ENCODE data around the gene OTP.

OTP gene

GRCh38 chr5:77637998-77638762, at the start of gene OTP:
TSS of gene OTP (minus strand) at chr5:77638713. CDS start at chr5:77638549, 164 bp downstream.
- no peak for DNase-seq

- no peak for DNase-seq
These were observed 44.7 kb upstream of the OTP start for GRCh38 chr5:77683171-77683732.

GRCh38 chr5:77670526-77670925, 32.0 kb upstream of the OTP start:
- no peak for DNase-seq

GRCh38 chr5:77669677-77670076, 31.2 kb upstream of the OTP start:
- no peak for DNase-seq

- DNase-seq = no peak
These were observed 24.8 kb upstream of the OTP start for GRCh38 chr5:77663090-77663863.

GRCh38 chr5:77662635-77663034, 24.1 kb upstream of the OTP start:
- no peak for DNase-seq

- no peak for DNase-seq
These were observed 20.1 kb upstream of the OTP start for GRCh38 chr5:77658662-77659061.

- no peak for DNase-seq
These were observed 12.8 kb upstream of the OTP start for GRCh38 chr5:77651343-77651742.

GRCh38 chr5:77650686-77651085, 12.2 kb upstream of the OTP start:
- no peak for DNase-seq

GRCh38 chr5:77649776-77650175, 11.3 kb upstream of the OTP start:
- no peak for DNase-seq

GRCh38 chr5:77645995-77646639, 7.6 kb upstream of the OTP start:
- DNase-seq = no peak

GRCh38 chr5:77645158-77645994, 6.9 kb upstream of the OTP start:
- peak; percentile 24 for DNase-seq

- DNase-seq = no peak
These were observed 6.1 kb upstream of the OTP start for GRCh38 chr5:77644371-77645157.

- DNase-seq = no peak
These were observed 5.3 kb upstream of the OTP start for GRCh38 chr5:77643654-77644370.

GRCh38 chr5:77642738-77643653, 4.5 kb upstream of the OTP start:
- DNase-seq = no peak

- DNase-seq = no peak
These were observed 3.6 kb upstream of the OTP start for GRCh38 chr5:77641963-77642737.

GRCh38 chr5:77641397-77641943, 3.0 kb upstream of the OTP start:
- DNase-seq = no peak

- DNase-seq = no peak
These were observed 2.3 kb upstream of the OTP start for GRCh38 chr5:77640589-77641396.

Measured in CD4-positive, alpha-beta T cell treated with Interleukin-21 for 1 hour (primary cell).